ENCODE results near the gene MAGI1. TPM values are rescaled to one million over a fixed set of nuclear protein-coding genes. Genes with fewer than 3 reads are reported as not detected.
"Not testable (repeated sequence)": the region's sequence is repeated elsewhere in the genome, so short reads cannot be mapped to it uniquely, and the experiment has no call there.

The MAGI1 gene
- total RNA-seq, 1 donor from 2014 or later = 45.8 TPM

- Histone ChIP-seq H3K4me1 (no peaks in the 10 kb centered on the region), H3K27ac (no peak overlapping the region), H3K4me3 (no peak overlapping the region), H3K9me3 (no peaks in the 10 kb centered on the region), H3K36me3 (no peaks in the 10 kb centered on the region), H3K27me3 (no peaks in the 10 kb centered on the region)
- DNase-seq (no peak), ATAC-seq (no peak)
- TF ChIP-seq, protein P1, sequence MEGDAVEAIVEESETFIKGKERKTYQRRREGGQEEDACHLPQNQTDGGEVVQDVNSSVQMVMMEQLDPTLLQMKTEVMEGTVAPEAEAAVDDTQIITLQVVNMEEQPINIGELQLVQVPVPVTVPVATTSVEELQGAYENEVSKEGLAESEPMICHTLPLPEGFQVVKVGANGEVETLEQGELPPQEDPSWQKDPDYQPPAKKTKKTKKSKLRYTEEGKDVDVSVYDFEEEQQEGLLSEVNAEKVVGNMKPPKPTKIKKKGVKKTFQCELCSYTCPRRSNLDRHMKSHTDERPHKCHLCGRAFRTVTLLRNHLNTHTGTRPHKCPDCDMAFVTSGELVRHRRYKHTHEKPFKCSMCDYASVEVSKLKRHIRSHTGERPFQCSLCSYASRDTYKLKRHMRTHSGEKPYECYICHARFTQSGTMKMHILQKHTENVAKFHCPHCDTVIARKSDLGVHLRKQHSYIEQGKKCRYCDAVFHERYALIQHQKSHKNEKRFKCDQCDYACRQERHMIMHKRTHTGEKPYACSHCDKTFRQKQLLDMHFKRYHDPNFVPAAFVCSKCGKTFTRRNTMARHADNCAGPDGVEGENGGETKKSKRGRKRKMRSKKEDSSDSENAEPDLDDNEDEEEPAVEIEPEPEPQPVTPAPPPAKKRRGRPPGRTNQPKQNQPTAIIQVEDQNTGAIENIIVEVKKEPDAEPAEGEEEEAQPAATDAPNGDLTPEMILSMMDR (IDR thresholded peaks at IDR 0.05) = no peak
- intact Hi-C loops (cut with DNase I) = no loop called here
Observed at GRCh38 chr3:65573548-65574116, 465.1 kb downstream of the MAGI1 start.

- ATAC-seq (no peak), DNase-seq (no peak)
- no peaks in the 10 kb centered on the region for H3K36me3 ChIP-seq
- TF ChIP-seq, protein P1 (IDR thresholded peaks at IDR 0.05) = no peak
- no peaks in the 10 kb centered on the region for H3K4me1 ChIP-seq
- H3K4me3 ChIP-seq = no peak overlapping the region
- intact Hi-C loops (cut with DNase I) = no loop called here
- no peak overlapping the region for H3K27ac ChIP-seq
- no peaks in the 10 kb centered on the region for H3K27me3 ChIP-seq
- no peaks in the 10 kb centered on the region for H3K9me3 ChIP-seq
Observed at GRCh38 chr3:65572175-65572777, 466.4 kb downstream of the MAGI1 start.

DNA sequence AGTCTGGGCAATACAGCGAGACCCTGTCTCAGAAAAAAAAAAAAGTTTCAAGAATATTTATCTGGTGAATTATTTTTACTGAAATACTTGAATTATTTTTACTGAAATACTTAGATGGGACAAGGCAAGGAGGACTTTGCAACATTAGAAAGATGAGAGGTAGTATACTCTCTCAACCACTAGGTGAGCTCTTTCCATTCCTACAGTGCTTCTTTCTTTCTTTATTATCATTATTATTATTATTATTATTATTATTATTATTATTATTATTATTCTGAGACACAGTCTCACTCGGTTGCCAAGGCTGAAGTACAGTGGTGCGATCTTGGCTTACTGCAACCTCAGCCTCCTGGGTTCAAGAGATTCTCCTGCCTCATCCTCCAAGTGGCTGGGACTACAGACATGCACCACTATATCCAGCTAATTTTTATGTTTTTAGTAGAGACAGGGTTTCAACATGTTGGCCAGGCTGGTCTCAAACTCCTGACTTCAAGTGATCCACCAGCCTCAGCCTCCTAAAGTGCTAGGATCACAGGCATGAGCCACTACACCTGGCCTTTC is 468.8 kb downstream of the MAGI1 start:
- ATAC-seq (no peak), DNase-seq (no peak)
- H3K27me3 ChIP-seq = no peaks in the 10 kb centered on the region
- TF ChIP-seq, protein P1 (IDR thresholded peaks at IDR 0.05) = peak; percentile 7
- H3K4me3 ChIP-seq = no peak overlapping the region
- H3K9me3 ChIP-seq = no peaks in the 10 kb centered on the region
- H3K4me1 ChIP-seq = no peaks in the 10 kb centered on the region
- intact Hi-C loops (cut with DNase I) = no loop called here
- H3K27ac ChIP-seq = no peak overlapping the region
- no peaks in the 10 kb centered on the region for H3K36me3 ChIP-seq

- DNase-seq (no peak), ATAC-seq (no peak)
- H3K27ac ChIP-seq = no peak overlapping the region
- H3K9me3 ChIP-seq = no peaks in the 10 kb centered on the region
- no peaks in the 10 kb centered on the region for H3K27me3 ChIP-seq
- intact Hi-C loops (cut with DNase I) = no loop called here
- no peak overlapping the region for H3K4me3 ChIP-seq
- no peaks in the 10 kb centered on the region for H3K36me3 ChIP-seq
- H3K4me1 ChIP-seq = no peaks in the 10 kb centered on the region
- TF ChIP-seq, protein P1 (IDR thresholded peaks at IDR 0.05) = no peak
Observed at GRCh38 chr3:65569129-65569528, 469.6 kb downstream of the MAGI1 start.

GRCh38 chr3:65568497-65568896 is 470.2 kb downstream of the MAGI1 start:
- no peak for ATAC-seq
- Histone ChIP-seq H3K4me3 (no peak overlapping the region), H3K27ac (no peak overlapping the region), H3K9me3 (no peaks in the 10 kb centered on the region), H3K4me1 (no peaks in the 10 kb centered on the region), H3K36me3 (no peaks in the 10 kb centered on the region), H3K27me3 (no peaks in the 10 kb centered on the region)
- no peak for DNase-seq
- TF ChIP-seq, protein P1 (IDR thresholded peaks at IDR 0.05) = no peak
- intact Hi-C loops (cut with DNase I) = no loop called here

- DNase-seq; intact Hi-C loops (cut with DNase I): not testable (repeated sequence)
Observed at GRCh38 chr3:65565744-65566143, 473.0 kb downstream of the MAGI1 start.

More at GRCh38 chr3:65565744-65566143, 473.0 kb downstream of the MAGI1 start:
- ATAC-seq, H3K4me3 ChIP-seq, H3K4me1 ChIP-seq, H3K36me3 ChIP-seq, H3K9me3 ChIP-seq, H3K27ac ChIP-seq, H3K27me3 ChIP-seq: not testable (repeated sequence)
